ENCODE measurements around the gene CALN1. TPM values are rescaled to one million over a fixed set of nuclear protein-coding genes. Genes with fewer than 3 reads are reported as not detected.

CALN1 gene
- total and polyA plus RNA-seq, 2 experiments from 2014 or later, result 0.23 to 0.28 TPM

- Histone ChIP-seq H2AFZ (no peak overlapping the region), H3K9me3 (ENCODE audit: low read depth) (no peaks in the 10 kb centered on the region), H3K36me3 (replicated peaks; ENCODE audit: insufficient read depth, low read depth) (no peaks in the 10 kb centered on the region), H4K20me1 (ENCODE audit: insufficient read depth, poor library complexity, severe bottlenecking) (no peaks in the 10 kb centered on the region), H3K27me3 (no peaks in the 10 kb centered on the region), H3K4me3 (no peak overlapping the region), H3K27ac (no peak overlapping the region), H3K9me2 (replicated peaks; ENCODE audit: insufficient read depth) (no peaks in the 10 kb centered on the region), H3K79me2 (no peaks in the 10 kb centered on the region), H3K4me2 (no peak overlapping the region), H3K4me1 (ENCODE audit: insufficient read depth) (no peaks in the 10 kb centered on the region)
- TF ChIP-seq EZH2phosphoT487 (IDR thresholded peaks at IDR 0.05; ENCODE audit: low read depth, severe bottlenecking, unreplicated experiment), result no peak
- TF ChIP-seq EZH2 (IDR thresholded peaks at IDR 0.05; ENCODE audit: borderline replicate concordance), result no peak
- no peak for TF ChIP-seq CTCF (IDR thresholded peaks at IDR 0.05; ENCODE audit: poor library complexity)
- DNase-seq (ENCODE audit: low spot score), result no peak
- WGBS (ENCODE audit: low lambda C conversion rate, missing lambda C conversion rate), result 81% methylated on average over 7 of the region's 7 CpGs
Measured at GRCh38 chr7:72275382-72276070, 136.6 kb downstream of the CALN1 start.

DNA sequence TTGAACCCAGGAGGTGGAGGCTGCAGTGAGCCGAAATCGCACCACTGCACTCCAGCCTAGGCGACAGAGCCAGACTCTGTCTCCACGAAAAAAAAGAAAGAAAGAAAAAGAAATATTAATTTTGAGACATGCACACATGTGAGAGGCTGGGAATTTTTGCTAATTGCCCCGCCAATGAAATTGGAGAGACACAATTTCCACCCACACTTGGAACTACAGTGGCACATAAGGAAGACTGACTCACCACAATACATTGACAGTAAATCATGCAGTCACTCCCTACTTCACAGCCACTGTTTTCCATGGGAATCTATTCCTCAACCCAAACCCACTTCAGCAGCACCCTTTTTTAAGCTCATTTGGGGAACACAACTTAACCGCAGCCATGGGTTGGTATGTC is 139.7 kb downstream of the CALN1 start:
- Histone ChIP-seq H3K4me1 (ENCODE audit: insufficient read depth) (no peaks in the 10 kb centered on the region), H3K4me2 (no peak overlapping the region), H3K9me2 (replicated peaks; ENCODE audit: insufficient read depth) (no peaks in the 10 kb centered on the region), H3K27me3 (no peaks in the 10 kb centered on the region), H3K27ac (no peak overlapping the region), H4K20me1 (ENCODE audit: insufficient read depth, poor library complexity, severe bottlenecking) (no peaks in the 10 kb centered on the region), H3K4me3 (no peak overlapping the region), H3K79me2 (no peaks in the 10 kb centered on the region), H3K9me3 (ENCODE audit: low read depth) (no peaks in the 10 kb centered on the region), H3K36me3 (replicated peaks; ENCODE audit: insufficient read depth, low read depth) (no peaks in the 10 kb centered on the region), H2AFZ (no peak overlapping the region)
- no peak for TF ChIP-seq CTCF (IDR thresholded peaks at IDR 0.05; ENCODE audit: poor library complexity)
- no peak for TF ChIP-seq EZH2 (IDR thresholded peaks at IDR 0.05; ENCODE audit: borderline replicate concordance)
- TF ChIP-seq EZH2phosphoT487 (IDR thresholded peaks at IDR 0.05; ENCODE audit: low read depth, severe bottlenecking, unreplicated experiment), result no peak
- 99% methylated on average over 6 of the region's 6 CpGs for WGBS (ENCODE audit: low lambda C conversion rate, missing lambda C conversion rate)
- no peak for DNase-seq (ENCODE audit: low spot score)

- Histone ChIP-seq H3K36me3 (replicated peaks; ENCODE audit: insufficient read depth, low read depth) (no peaks in the 10 kb centered on the region), H2AFZ (no peak overlapping the region), H3K4me1 (ENCODE audit: insufficient read depth) (no peaks in the 10 kb centered on the region), H3K4me3 (no peak overlapping the region), H3K4me2 (no peak overlapping the region), H3K79me2 (no peaks in the 10 kb centered on the region), H3K27ac (no peak overlapping the region), H3K9me3 (ENCODE audit: low read depth) (no peaks in the 10 kb centered on the region), H3K27me3 (no peaks in the 10 kb centered on the region), H4K20me1 (ENCODE audit: insufficient read depth, poor library complexity, severe bottlenecking) (no peaks in the 10 kb centered on the region), H3K9me2 (replicated peaks; ENCODE audit: insufficient read depth) (no peaks in the 10 kb centered on the region)
- DNase-seq (ENCODE audit: low spot score), result no peak
- TF ChIP-seq CTCF (IDR thresholded peaks at IDR 0.05; ENCODE audit: poor library complexity) (no peak), EZH2phosphoT487 (IDR thresholded peaks at IDR 0.05; ENCODE audit: low read depth, severe bottlenecking, unreplicated experiment) (no peak), EZH2 (IDR thresholded peaks at IDR 0.05; ENCODE audit: borderline replicate concordance) (no peak)
- 86% methylated on average over 3 of the region's 3 CpGs for WGBS (ENCODE audit: low lambda C conversion rate, missing lambda C conversion rate)
Measured at GRCh38 chr7:72268796-72269195, 143.3 kb downstream of the CALN1 start.
